Measurements from ENCODE around the gene CALCOCO1.

Gene CALCOCO1

GRCh38 chr12:53751336-53752191 lies 24.3 kb upstream of the CALCOCO1 start, which contains the start of gene CISTR:
CISTR (minus strand) TSS chr12:53751979.
- peak; percentile 63 for DNase-seq

DNA sequence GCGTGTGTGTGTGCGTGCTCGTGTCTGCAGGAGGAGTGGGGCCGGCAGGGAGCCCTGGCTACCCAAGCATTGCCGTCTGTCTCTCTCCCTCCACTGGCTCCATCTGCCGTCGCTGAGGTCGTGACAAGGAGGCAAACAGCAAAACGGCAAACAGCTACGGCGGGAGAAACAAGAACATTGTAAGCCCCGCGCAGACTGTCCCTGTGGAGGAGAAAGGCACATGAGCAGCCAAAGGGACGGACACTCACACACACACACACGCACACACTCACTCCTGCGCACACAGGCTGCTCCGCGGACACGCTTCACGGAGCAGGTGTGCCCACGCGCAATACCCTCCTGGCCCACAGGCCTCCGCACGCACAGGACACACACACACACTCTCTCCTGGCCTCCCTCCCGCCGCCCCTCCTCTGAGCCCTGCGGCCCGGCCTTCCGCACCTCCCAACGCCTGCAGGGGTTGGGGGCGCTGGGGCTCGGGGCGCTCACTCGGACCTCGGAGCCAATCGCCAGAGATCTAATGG lies 23.6 kb upstream of the CALCOCO1 start:
- DNase-seq = peak; percentile 78

GRCh38 chr12:53749986-53750811 lies 22.9 kb upstream of the CALCOCO1 start:
- peak; percentile 83 for DNase-seq

GRCh38 chr12:53748072-53748840 lies 21.0 kb upstream of the CALCOCO1 start:
- DNase-seq = no peak

DNA sequence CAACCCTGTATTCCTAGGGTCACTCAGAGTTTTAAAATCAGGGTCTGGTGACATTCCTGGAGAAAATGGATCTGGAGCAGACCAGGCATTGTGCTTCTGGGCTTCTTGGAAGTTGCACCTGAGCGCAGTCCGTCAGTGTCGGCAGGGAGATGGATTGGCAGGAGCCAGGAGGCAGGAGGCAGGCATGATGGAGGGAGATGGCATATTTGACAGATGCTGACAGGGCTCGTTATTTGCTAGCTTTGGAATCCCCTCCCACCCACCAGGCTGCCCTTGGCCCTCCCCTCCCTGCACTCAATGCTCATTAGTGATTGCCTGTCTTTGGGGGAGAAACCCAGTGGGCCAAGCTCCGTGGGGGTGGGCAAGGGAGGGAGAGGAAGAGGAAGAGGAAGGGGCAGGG lies 19.8 kb upstream of the CALCOCO1 start:
- DNase-seq = no peak

- DNase-seq = peak; percentile 79
Observed at GRCh38 chr12:53746592-53747092, 19.4 kb upstream of the CALCOCO1 start.

DNA sequence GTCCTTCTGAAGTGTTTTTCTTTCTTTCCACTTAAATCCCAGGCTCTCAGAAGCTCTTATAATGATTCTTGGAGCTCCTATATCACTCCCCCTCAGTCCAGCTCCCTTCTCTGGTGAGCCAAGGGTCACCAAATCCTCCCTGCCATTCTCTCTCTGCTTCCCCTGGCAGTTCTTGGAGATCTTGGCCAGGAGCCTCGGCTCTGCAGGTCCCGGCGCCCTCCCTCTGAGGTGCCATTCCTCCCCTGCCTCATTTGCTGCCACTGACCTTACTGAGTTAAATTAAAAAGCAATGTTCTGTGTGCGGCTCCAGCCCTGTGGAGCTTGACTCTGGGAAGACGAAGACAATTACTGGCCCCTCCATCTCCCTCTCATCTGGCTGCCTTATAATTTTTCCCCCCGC lies 17.5 kb upstream of the CALCOCO1 start:
- no peak for DNase-seq

DNA sequence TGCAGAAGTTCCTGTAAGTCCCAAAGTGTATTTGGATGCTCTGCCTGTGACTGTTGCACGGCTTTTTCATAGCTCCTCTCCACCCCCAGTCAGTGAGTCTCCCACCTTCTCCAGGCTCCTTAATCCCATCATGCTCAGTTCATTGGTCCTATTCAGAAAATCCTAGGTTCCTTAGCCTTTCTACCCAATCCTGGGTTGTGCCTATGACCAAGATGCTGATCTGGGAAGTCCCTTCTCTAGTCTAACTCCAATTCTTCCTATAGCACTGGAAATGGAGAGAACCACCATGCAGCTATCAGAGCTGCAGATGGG lies 16.8 kb upstream of the CALCOCO1 start:
- no peak for DNase-seq

GRCh38 chr12:53743266-53744129 lies 16.2 kb upstream of the CALCOCO1 start:
- DNase-seq = peak; percentile 7

GRCh38 chr12:53740130-53740491 lies 12.9 kb upstream of the CALCOCO1 start:
- no peak for DNase-seq

- DNase-seq = no peak
Observed at GRCh38 chr12:53739214-53740129, 12.2 kb upstream of the CALCOCO1 start.

DNA sequence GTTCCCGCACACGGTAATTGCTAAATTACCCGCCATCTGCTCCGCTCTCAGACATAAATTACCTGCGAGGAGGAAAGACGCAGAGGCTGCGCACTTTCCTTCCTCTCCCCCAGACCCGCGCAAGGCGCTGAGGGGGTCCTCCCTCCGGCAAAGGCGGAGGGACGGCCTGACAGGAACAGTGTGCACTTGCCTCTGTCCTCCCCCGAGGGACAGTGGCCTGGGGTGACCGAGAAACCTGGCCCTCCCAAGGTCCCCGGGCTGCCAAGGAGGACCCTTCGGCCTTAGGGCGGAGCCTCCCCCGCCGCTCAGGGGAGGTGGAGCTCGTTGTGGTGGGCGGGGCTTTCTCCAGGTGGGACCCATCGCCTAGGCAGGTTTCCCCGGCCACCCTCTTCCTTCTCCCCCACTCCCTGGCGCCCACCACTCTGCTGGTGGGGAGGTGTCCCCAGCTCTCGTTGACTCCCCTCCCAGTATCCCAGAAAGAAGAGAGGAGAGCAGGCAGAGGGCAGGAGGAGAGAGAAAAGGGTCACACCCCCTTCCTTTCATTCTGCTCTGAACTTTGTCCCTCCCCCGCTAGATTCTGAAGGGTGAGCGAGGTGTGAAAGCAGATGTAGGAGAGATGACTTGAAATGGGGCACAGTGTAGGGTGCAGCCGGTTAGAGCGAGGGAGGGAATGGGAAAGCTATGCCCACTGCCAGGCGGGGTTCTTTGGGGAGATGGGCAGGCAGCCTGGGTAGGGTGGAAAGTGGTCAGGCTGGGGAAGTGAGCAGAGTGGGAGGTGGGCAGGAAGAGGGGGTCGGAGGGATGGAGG lies 11.4 kb upstream of the CALCOCO1 start:
- DNase-seq = no peak

DNA sequence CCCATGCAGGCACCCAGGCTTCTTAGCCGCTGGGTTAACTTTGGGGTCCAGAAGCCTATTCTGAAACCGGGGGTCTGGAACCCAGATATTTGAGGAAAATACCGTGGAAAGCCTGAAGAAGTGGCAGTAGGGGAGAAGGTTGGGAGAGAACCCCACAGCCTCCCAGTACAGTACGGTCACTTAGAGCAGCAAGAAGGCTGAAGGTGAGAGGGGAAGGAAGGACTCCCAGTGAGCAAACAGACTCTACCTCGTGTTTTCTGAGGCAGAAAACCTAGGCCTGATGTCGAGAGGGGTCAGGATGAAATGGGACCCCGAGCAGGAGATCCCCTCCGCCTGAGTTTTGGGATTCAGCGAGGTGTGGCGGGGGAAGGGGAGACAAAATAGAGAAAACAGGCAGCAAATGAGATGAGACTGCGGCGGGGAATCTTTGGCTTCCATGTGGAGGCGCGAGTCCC lies 10.7 kb upstream of the CALCOCO1 start:
- DNase-seq = no peak

DNA sequence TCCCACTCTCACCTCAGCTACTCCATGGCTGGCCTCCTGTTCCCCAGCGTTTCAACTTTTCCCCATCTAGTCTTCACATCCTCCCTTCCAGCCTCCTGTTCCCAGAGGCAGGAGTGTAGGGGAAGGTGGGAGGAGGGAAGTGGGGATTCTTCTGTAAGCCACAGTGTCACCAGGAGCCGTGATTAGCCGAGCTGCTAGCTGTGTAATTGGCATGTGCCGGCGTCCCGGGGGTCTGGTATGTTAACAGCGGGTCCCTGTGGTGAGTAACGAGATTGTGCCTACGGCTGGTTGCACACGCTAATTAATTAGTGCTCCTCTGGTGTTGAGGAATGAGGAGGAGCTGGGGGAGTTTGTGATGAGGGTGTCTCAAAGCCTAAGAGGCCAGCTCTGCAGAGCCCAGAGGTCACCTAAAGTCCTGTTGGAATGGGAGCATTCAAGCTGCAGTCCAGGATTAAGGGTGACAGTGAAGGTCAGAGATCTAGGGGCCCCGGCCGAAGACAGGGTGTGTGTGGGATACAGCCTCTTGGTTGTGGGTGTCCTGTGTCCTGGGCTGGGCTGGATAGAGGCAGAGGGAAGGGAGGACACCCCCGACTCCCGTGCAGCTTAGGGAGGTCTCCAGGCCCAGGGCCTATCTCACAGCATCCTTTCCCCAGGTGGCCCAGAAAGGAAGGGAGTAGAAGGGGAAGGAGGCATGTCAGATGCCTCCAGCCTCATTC lies 10.0 kb upstream of the CALCOCO1 start:
- DNase-seq = no peak

GRCh38 chr12:53736592-53736991 lies 9.3 kb upstream of the CALCOCO1 start:
- no peak for DNase-seq

DNA sequence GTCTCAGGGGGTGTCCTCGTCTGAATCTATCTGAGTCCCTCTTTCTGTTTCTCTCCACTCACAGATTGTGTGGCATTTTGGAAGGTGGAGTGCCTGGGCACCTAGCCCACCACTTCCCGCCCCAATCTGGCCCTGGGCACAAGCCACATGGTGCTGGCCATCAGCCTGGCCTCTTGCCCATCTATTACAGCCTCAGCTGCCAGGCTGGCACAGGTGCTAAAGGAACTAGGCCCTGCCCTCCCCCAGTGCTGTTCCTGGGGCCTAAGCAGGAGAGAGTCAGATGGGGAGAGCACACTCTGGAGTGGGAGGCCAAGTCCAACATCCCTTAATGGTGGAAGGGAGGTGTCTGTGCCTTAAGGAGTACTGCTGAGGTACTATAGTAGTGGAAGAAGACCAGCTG lies 8.3 kb upstream of the CALCOCO1 start:
- no peak for DNase-seq

GRCh38 chr12:53734425-53734824 lies 7.2 kb upstream of the CALCOCO1 start:
- DNase-seq = no peak

- DNase-seq = no peak
Observed at GRCh38 chr12:53733807-53734200, 6.6 kb upstream of the CALCOCO1 start.

All from NCI-H526 treated with DMSO at 0.1 percent for 48 hours (cell line).